HCT116 (cell line): ENCODE data around the gene AEBP1.

Experiments used
- POLR2A ChIP-seq: IDR thresholded peaks from 2 replicates; pipeline ENCODE4 v1.7.0; 2011; ENCODE audit warnings: borderline replicate concordance; ENCODE audit not compliant: insufficient read depth, insufficient read length; ENCODE audit errors: extremely low read depth
- SIN3A ChIP-seq: IDR thresholded peaks from 2 replicates; pipeline ENCODE4 v1.6.1; 2012; ENCODE audit warnings: low read depth
- ZNF274 ChIP-seq: fragments of 200-500 bp; sonication (Bioruptor generic); IDR thresholded peaks from 2 replicates; pipeline ENCODE4 v1.6.1; 2014; ENCODE audit warnings: mild to moderate bottlenecking, low read depth, low read length, inconsistent platforms
- TF ChIP-seq, protein P1 (sequence below), 3 experiments: fragments of 200-600 bp in 1 of 3; sonication (generic) in 1 of 3; IDR thresholded peaks in 2 of 3; conservative IDR thresholded peaks in 1 of 3; 2 replicates each; pipeline ENCODE4 v1.5.1; 2012 to 2017; ENCODE audit warnings: low read depth in 2 of 3, low read length in 2 of 3, antibody characterized with exemption in 1 of 3, borderline replicate concordance in 1 of 3, control low read depth in 1 of 3, mild to moderate bottlenecking in 1 of 3, mixed read lengths in 1 of 3, mixed run types in 1 of 3, moderate library complexity in 1 of 3; ENCODE audit not compliant: insufficient read depth in 1 of 3

GRCh38 chr7:44148166-44148565 is 44.0 kb downstream of the AEBP1 start:
- TF ChIP-seq ZNF274: no peak
- no peak for TF ChIP-seq SIN3A
- TF ChIP-seq, protein P1, sequence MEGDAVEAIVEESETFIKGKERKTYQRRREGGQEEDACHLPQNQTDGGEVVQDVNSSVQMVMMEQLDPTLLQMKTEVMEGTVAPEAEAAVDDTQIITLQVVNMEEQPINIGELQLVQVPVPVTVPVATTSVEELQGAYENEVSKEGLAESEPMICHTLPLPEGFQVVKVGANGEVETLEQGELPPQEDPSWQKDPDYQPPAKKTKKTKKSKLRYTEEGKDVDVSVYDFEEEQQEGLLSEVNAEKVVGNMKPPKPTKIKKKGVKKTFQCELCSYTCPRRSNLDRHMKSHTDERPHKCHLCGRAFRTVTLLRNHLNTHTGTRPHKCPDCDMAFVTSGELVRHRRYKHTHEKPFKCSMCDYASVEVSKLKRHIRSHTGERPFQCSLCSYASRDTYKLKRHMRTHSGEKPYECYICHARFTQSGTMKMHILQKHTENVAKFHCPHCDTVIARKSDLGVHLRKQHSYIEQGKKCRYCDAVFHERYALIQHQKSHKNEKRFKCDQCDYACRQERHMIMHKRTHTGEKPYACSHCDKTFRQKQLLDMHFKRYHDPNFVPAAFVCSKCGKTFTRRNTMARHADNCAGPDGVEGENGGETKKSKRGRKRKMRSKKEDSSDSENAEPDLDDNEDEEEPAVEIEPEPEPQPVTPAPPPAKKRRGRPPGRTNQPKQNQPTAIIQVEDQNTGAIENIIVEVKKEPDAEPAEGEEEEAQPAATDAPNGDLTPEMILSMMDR (IDR thresholded peaks at IDR 0.05 in 2 of 3, conservative IDR thresholded peaks at IDR 0.05 in 1 of 3; ENCODE audit: borderline replicate concordance in 1 of 3, insufficient read depth in 1 of 3, low read depth in 2 of 3, low read length in 2 of 3): no peak
- TF ChIP-seq POLR2A: no peak
